Ovary (tissue), 3 donors: ENCODE data around the gene NRCAM.

ENCODE experiments used
- CTCF ChIP-seq, 3 donors: fragments of 450-650 bp in 2 of 3; fragments of 200-600 bp in 1 of 3; IDR thresholded peaks; one replicate each; pipeline versions ENCODE4 v1.5.1 to v1.8.0; 2016 to 2022; ENCODE audit warnings: antibody characterized with exemption in 3 of 3, mild to moderate bottlenecking in 1 of 3
- POLR2A ChIP-seq: fragments of 450-650 bp; IDR thresholded peaks from one replicate; pipeline ENCODE4 v1.6.1; 2017; ENCODE audit warnings: antibody characterized with exemption, mild to moderate bottlenecking, moderate library complexity
- donor health status: DM: no; HTN: no; CAD: no.

- no peak for TF ChIP-seq CTCF (IDR thresholded peaks at IDR 0.05)
- TF ChIP-seq POLR2A, result no peak
These were observed 147.3 kb downstream of the NRCAM start for GRCh38 chr7:108308903-108309302.
